SK-N-SH (cell line): ENCODE results near the gene CYP11A1.
A peak's percentile ranks its signal among the peaks of the same experiment; 100 is the strongest.

Source experiments
- CTCF ChIP-seq: fragments of 200-600 bp; sonication (generic); IDR thresholded peaks from 2 replicates; pipeline ENCODE4 v1.6.1; 2017; ENCODE audit warnings: antibody characterized with exemption, mild to moderate bottlenecking, moderate library complexity
- PBX3 ChIP-seq: IDR thresholded peaks from 2 replicates; pipeline ENCODE4; 2012
- POLR2AphosphoS5 ChIP-seq: IDR thresholded peaks from 2 replicates; pipeline ENCODE4 v1.6.1; 2012; ENCODE audit warnings: low read depth, low read length
- SIN3A ChIP-seq: IDR thresholded peaks from 2 replicates; pipeline ENCODE4 v1.6.1; 2012; ENCODE audit warnings: low read depth, mild to moderate bottlenecking, low read length, moderate library complexity, borderline replicate concordance
- YY1 ChIP-seq: IDR thresholded peaks from 2 replicates; pipeline ENCODE4 v1.4.0; 2012; ENCODE audit warnings: low read depth, mild to moderate bottlenecking

- peak; percentile 14; the same call in 1 of the 2 replicates for TF ChIP-seq CTCF
- no peak for TF ChIP-seq YY1
- no peak for TF ChIP-seq PBX3
- TF ChIP-seq POLR2AphosphoS5 = no peak
- TF ChIP-seq SIN3A = no peak
Observed at GRCh38 chr15:74295800-74296199, 71.6 kb downstream of the CYP11A1 start.
